ACC112 (cell line): Measurements from ENCODE around the gene ADGRG3.

Experiments
- H2AFZ ChIP-seq: fragments of 200-600 bp; sonication (generic); one replicate; pipeline ENCODE4 v1.6.0; 2017; ENCODE audit warnings: antibody characterized with exemption, low read length; ENCODE audit not compliant: unreplicated experiment
- H3K27ac ChIP-seq: fragments of 200-600 bp; sonication (generic); 2 replicates; pipeline ENCODE4 v1.5.1; 2014; ENCODE audit warnings: low read depth, mild to moderate bottlenecking, antibody characterized with exemption, low read length, moderate library complexity
- H3K27me3 ChIP-seq: fragments of 200-600 bp; sonication (generic); 2 replicates; pipeline ENCODE4 v1.6.1; 2014; ENCODE audit warnings: mild to moderate bottlenecking, antibody characterized with exemption, low read length, moderate library complexity, mixed read lengths; ENCODE audit not compliant: insufficient read depth
- H3K36me3 ChIP-seq: fragments of 200-600 bp; sonication (generic); 2 replicates; pipeline ENCODE4 v1.6.1; 2016; ENCODE audit warnings: mild to moderate bottlenecking, antibody characterized with exemption, low read length, moderate library complexity, mixed read lengths; ENCODE audit not compliant: insufficient read depth
- H3K4me1 ChIP-seq: fragments of 200-600 bp; sonication (generic); one replicate; pipeline ENCODE4 v1.6.1; 2016; ENCODE audit warnings: low read length, mixed read lengths; ENCODE audit not compliant: insufficient read depth, unreplicated experiment, control insufficient read depth
- H3K4me3 ChIP-seq: fragments of 200-600 bp; sonication (generic); 2 replicates; pipeline ENCODE4 v1.5.1; 2014; ENCODE audit warnings: mild to moderate bottlenecking, low read depth, low read length
- H3K79me2 ChIP-seq: fragments of 200-600 bp; sonication (generic); one replicate; pipeline ENCODE4 v1.6.0; 2016; ENCODE audit warnings: low read length; ENCODE audit not compliant: control insufficient read depth, unreplicated experiment, insufficient read depth

ADGRG3 gene

DNA sequence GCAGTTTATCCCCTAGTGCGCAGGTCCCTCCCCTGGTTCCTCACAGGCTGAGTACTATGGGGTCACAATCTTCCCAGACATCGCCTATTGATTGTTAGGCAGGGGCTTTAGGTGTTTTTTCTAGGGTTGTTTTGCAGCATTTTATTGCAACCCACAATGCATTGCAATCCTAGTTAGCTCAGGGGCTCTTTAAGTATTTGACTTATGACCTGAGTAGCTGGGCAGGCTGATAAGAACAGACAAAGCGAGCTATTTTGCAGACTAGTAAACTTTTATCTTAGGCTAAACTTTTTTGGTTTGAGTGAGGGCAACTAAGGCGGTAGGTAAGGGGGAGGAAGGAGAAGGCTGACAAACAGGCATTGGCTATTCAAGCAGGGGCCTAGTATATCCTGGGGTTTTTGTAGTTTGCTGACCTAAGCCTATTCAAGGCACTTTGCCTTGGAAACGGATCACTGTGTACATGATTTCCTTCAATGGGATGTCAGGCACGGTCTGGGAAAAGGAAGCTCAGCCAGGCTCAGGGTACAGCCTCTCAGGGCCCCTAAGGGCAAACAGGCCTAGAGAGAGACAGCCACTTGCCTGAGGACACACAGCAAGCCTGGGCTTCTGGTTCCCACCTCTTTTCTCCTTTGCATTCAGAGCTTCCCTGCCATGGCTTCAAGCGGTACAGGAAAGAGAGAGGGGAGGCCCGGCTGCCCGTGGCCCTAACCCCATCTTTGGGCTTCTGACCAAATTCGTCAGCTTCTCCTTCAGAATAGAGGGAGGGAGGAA is 32.9 kb downstream of the ADGRG3 start:
- H3K36me3 ChIP-seq = no peaks in the 10 kb centered on the region
- peaks cover 5% of the 10 kb centered on the region for H3K27me3 ChIP-seq
- no peaks in the 10 kb centered on the region for H3K4me1 ChIP-seq
- no peak overlapping the region for H2AFZ ChIP-seq
- no peak overlapping the region for H3K4me3 ChIP-seq
- H3K79me2 ChIP-seq = no peaks in the 10 kb centered on the region
- H3K27ac ChIP-seq = no peak overlapping the region

DNA sequence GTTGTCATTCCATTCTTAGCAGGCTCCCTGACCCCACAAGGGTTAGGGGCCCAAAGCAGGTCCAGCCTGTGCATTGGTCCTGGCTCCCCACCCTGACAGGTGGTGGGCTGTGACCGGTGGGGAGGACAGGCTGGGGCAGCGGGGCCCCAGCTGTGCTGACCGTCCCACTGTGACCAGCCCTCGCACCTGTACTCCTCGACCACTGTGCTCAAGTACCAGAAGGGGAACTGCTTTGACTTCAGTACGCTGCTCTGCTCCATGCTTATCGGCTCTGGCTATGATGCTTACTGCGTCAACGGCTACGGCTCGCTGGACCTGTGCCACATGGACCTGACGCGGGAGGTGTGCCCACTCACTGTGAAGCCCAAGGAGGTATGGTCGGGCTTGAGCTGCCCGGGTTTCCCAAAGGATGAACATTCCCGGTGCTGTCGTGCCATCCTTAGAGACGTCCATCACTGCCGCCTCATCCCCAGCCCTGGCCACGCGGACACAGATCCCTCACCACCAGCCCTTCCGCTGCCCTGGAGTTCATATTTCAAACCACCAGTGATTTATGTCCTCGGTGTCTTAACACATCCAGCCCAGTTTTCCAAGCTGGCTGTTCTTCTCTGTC is 33.8 kb downstream of the ADGRG3 start:
- Histone ChIP-seq H3K36me3 (no peaks in the 10 kb centered on the region), H2AFZ (no peak overlapping the region), H3K4me3 (no peak overlapping the region), H3K27ac (no peak overlapping the region), H3K79me2 (no peaks in the 10 kb centered on the region), H3K27me3 (peaks cover 6% of the 10 kb centered on the region), H3K4me1 (no peaks in the 10 kb centered on the region)

DNA sequence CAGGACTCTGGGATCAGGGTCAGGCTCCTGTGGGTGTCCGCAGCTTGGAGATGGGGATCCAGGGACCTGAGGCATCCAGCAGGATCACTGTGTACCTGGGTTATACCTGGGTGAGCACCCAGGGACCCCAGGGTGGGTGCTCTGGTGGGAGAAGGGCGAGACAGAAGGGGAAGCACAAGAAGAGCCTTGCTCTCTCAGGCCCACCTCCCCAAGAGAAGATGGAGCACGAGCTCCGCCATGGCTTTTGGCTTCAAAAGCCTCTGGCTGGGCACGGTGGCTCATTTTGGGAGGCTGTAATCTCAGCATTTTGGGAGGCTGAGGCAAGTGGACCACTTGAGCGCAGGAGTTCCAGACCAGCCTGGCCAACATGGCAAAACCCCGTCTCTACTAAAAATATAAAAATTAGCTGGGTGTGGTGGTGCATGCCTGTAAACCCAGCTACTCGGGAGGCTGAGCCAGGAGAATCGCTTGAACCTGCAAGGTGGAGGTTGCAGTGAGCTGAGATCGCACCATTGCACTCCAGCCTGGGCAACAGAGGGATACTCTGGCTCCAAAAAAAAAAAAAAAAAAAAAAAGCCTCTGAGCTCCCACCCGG is 35.4 kb downstream of the ADGRG3 start:
- Histone ChIP-seq H3K27me3 (peaks cover 22% of the 10 kb centered on the region), H3K79me2 (no peaks in the 10 kb centered on the region), H3K27ac (no peak overlapping the region), H3K4me1 (no peaks in the 10 kb centered on the region), H3K36me3 (no peaks in the 10 kb centered on the region), H3K4me3 (no peak overlapping the region), H2AFZ (no peak overlapping the region)

DNA sequence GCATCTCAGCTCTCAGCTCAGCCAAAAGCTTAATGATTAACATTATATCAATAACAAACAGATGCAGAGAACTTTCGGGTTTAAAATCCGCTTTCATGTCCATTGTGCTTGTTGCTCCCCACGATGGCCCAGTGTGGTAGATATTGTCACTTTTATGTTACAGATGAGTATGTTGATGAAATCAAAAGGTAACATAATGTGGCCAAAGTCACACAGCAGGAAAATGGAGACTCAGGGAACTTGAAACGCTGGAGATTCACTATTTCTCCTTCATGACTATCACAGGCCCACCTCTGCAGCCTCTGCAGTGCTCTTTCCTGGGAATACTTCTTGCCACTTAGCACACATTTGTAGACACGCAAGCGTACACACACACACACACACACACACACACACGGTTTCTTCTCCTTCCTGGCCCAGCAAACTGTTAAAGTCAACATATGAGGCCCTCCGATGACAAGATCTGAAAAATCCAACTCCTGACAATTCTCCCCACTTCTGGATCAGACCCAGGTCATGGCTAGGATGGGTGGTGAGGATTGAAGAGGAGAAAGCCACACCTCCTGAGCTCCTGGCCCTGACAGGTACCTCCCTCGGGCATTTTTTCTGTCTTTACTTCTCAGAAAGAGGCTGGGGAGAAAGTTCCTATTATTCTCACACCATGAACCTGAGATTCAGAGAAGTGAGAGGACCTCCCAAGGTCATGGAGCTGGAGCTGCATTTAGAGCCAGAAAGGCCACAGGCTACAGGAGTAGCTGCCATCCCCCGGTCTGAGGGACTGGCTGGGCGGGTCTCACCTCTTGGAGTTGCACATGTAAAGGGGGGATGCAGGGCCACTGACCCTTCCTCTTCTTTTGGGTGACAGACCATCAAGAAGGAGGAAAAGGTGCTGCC is 36.2 kb downstream of the ADGRG3 start:
- Histone ChIP-seq H3K4me1 (no peaks in the 10 kb centered on the region), H2AFZ (no peak overlapping the region), H3K36me3 (no peaks in the 10 kb centered on the region), H3K4me3 (no peak overlapping the region), H3K79me2 (no peaks in the 10 kb centered on the region), H3K27ac (no peak overlapping the region), H3K27me3 (peaks cover 26% of the 10 kb centered on the region)

DNA sequence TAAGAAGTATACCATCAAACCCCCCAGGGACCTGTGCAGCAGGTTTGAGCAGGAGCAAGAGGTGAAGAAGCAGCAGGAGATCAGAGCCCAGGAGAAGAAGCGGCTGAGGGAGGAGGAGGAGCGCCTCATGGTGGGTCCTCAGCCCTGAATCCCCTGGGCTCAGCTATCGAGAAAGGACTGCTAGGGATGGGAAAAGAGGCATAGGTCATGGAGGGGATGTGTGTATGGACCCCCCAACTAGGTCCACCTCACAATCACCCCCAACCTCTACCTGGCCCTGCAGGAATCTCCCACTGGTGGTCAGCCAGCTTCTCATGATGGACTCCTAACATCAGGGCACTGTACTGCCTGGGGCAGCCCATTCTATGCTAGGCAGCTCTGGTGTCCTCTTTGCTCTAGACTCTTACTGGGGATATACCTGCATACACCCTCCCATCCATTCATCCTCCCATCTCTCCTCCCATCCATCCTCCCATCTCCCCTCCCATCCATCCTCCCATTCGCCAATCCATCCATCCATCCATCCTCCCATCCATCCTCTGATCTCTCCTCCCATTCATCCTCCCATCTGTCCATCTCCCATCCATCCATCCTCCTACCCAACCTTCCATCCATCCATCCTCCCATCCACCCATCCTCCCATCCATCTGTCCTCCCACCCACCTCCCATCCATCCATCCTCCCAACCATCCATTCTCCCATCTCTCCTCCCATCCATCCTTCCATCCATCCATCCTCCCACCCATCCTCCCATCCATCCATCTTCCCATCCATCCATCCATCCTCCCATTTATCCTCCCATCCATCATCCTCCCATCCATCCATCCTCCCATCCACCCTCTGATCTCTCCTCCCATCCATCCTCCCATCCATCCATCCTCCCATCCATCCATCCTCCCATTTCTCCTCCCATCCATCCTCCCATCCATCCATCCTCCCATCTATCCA is 37.1 kb downstream of the ADGRG3 start:
- no peaks in the 10 kb centered on the region for H3K79me2 ChIP-seq
- H3K27me3 ChIP-seq = peaks cover 35% of the 10 kb centered on the region
- no peak overlapping the region for H3K27ac ChIP-seq
- no peak overlapping the region for H3K4me3 ChIP-seq
- no peaks in the 10 kb centered on the region for H3K36me3 ChIP-seq
- no peaks in the 10 kb centered on the region for H3K4me1 ChIP-seq
- no peak overlapping the region for H2AFZ ChIP-seq

DNA sequence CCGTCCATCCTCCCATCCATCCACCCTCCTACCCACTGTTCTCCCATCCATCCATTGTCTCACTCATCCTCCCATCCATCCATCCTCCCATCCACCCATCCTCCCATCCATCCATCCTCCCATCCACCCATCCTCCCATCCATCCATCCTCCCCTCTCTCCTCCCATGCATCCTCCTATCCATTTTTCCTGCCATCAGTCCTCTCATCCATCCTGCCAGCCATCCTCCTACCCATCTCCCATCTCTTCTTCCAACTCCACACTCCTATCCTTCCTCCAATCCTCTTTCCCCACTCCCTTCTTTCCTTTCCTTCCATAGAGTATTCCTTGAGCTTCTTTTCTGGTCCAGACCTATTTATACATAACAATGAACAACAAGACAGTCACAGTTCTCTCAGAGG is 38.6 kb downstream of the ADGRG3 start:
- Histone ChIP-seq H3K36me3 (no peaks in the 10 kb centered on the region), H2AFZ (no peak overlapping the region), H3K27me3 (peaks cover 43% of the 10 kb centered on the region), H3K4me1 (no peaks in the 10 kb centered on the region), H3K27ac (no peak overlapping the region), H3K79me2 (no peaks in the 10 kb centered on the region), H3K4me3 (no peak overlapping the region)

- H3K4me1 ChIP-seq = no peaks in the 10 kb centered on the region
- H3K4me3 ChIP-seq = no peak overlapping the region
Observed at GRCh38 chr16:57707331-57707730, 39.2 kb downstream of the ADGRG3 start.

GRCh38 chr16:57708168-57708567 is 40.1 kb downstream of the ADGRG3 start:
- no peak overlapping the region for H3K27ac ChIP-seq
- no peak overlapping the region for H3K4me3 ChIP-seq
- H2AFZ ChIP-seq = no peak overlapping the region
- H3K36me3 ChIP-seq = no peaks in the 10 kb centered on the region
- peaks cover 48% of the 10 kb centered on the region for H3K27me3 ChIP-seq
- no peaks in the 10 kb centered on the region for H3K79me2 ChIP-seq
- no peaks in the 10 kb centered on the region for H3K4me1 ChIP-seq

More at GRCh38 chr16:57707331-57707730, 39.2 kb downstream of the ADGRG3 start:
- peaks cover 43% of the 10 kb centered on the region for H3K27me3 ChIP-seq
- H3K36me3 ChIP-seq = no peaks in the 10 kb centered on the region
- H3K79me2 ChIP-seq = no peaks in the 10 kb centered on the region
- no peak overlapping the region for H3K27ac ChIP-seq
- H2AFZ ChIP-seq = no peak overlapping the region

DNA sequence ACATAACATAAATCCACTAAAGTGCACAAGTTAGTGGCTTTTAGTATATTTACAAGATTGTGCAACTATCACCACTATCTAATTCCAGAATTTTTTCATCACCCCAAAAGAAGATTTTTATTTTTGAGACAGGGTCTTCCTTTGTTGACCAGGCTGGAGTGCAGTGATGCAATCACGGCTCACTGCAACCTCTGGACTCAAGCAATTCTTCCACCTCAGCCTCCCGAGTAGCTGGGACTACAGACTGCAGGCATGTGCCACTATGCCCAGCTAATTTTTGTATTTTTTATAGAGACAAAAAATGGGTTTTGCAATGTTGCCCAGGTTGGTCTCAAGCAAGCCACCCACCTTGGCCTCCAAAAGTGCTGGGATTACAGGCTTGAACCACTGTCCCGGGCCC is 41.6 kb downstream of the ADGRG3 start:
- H3K4me3 ChIP-seq = no peak overlapping the region
- H3K4me1 ChIP-seq = no peaks in the 10 kb centered on the region
- H3K36me3 ChIP-seq = no peaks in the 10 kb centered on the region
- no peak overlapping the region for H3K27ac ChIP-seq
- no peak overlapping the region for H2AFZ ChIP-seq
- H3K79me2 ChIP-seq = no peaks in the 10 kb centered on the region
- peaks cover 60% of the 10 kb centered on the region for H3K27me3 ChIP-seq
